GM12892 (cell line): ENCODE results near the gene FNDC11.

Experiments used
- POLR2A ChIP-seq: IDR thresholded peaks from 2 replicates; pipeline ENCODE4 v1.6.1; 2011; ENCODE audit warnings: low read depth, low read length, control low read depth
- POLR2AphosphoS5 ChIP-seq: IDR thresholded peaks from 2 replicates; pipeline ENCODE4 v1.6.1; 2011; ENCODE audit warnings: low read depth, low read length, control low read depth
- TAF1 ChIP-seq: IDR thresholded peaks from 2 replicates; pipeline ENCODE4 v1.6.1; 2011; ENCODE audit warnings: low read depth, mild to moderate bottlenecking, control low read depth, low read length, borderline replicate concordance

- no peak for TF ChIP-seq POLR2A
- TF ChIP-seq POLR2AphosphoS5 = 0 out of 2 replicates have a peak, but pooled peaks have one; percentile 40
- no peak for TF ChIP-seq TAF1
Measured at GRCh38 chr20:63556873-63557478, 3.0 kb downstream of the FNDC11 start.
